AG04449 (cell line): ENCODE measurements around the gene TRPC4.

Source experiments
- CTCF ChIA-PET: fragments of 350-600 bp; formaldehyde crosslinking; extraction: SDS; loops from one replicate; lab custom pipeline; 2021; ENCODE audit warnings: antibody characterized with exemption; lab: Yijun Ruan, JAX
- POLR2A ChIA-PET: fragments of 400-600, 350-600 bp; formaldehyde crosslinking; extraction: SDS; loops from one replicate; lab custom pipeline; 2020; ENCODE audit warnings: antibody characterized with exemption, inconsistent platforms; lab: Yijun Ruan, JAX
- DNase-seq: peaks from one replicate; pipeline ENCODE4 v3.0.0-alpha.2; 2010; ENCODE audit warnings: low read depth, low spot score
- H3K4me3 ChIP-seq: 2 replicates; pipeline ENCODE4 v1.5.1; 2011; ENCODE audit warnings: low read depth, mild to moderate bottlenecking, control low read depth, low read length
- TF ChIP-seq, protein P1 (sequence below): IDR thresholded peaks from one replicate; pipeline ENCODE4 v1.5.1; 2011; ENCODE audit warnings: mild to moderate bottlenecking, moderate library complexity, low read length, control low read depth, inconsistent platforms; ENCODE audit not compliant: insufficient read depth; ENCODE audit errors: missing control alignments

The TRPC4 gene

GRCh38 chr13:37886879-37887278 lies 17.3 kb upstream of the TRPC4 start:
- POLR2A ChIA-PET, result no interaction called here
- DNase-seq, result no peak
- TF ChIP-seq, protein P1, sequence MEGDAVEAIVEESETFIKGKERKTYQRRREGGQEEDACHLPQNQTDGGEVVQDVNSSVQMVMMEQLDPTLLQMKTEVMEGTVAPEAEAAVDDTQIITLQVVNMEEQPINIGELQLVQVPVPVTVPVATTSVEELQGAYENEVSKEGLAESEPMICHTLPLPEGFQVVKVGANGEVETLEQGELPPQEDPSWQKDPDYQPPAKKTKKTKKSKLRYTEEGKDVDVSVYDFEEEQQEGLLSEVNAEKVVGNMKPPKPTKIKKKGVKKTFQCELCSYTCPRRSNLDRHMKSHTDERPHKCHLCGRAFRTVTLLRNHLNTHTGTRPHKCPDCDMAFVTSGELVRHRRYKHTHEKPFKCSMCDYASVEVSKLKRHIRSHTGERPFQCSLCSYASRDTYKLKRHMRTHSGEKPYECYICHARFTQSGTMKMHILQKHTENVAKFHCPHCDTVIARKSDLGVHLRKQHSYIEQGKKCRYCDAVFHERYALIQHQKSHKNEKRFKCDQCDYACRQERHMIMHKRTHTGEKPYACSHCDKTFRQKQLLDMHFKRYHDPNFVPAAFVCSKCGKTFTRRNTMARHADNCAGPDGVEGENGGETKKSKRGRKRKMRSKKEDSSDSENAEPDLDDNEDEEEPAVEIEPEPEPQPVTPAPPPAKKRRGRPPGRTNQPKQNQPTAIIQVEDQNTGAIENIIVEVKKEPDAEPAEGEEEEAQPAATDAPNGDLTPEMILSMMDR, result no peak
- CTCF ChIA-PET, result no interaction called here
- no peak overlapping the region for H3K4me3 ChIP-seq

DNA sequence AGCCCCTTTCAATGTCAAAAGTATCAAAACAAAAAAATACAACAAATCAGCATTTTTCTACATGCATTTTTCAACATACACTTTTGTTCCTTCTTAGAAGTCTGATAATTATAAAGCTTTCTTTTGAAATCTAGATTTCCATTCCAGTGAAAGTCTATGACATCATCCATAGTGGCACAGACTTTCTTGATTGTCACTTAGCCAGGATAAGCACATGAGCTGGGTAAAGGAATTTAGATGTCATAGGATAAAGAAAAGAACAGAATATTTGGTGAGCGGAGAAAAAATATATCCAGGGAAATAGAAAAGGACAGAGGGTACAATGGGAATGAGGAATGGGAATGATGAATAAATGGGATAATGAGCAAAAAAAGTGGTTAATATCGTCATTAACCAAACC lies 15.1 kb upstream of the TRPC4 start:
- ChIA-PET POLR2A (no interaction called here), CTCF (interaction anchor here (0.9 kb wide), 1 partner anchor 16 kb away, joined by 3 read pairs; the partner anchor contains the start of gene TRPC4)
- no peak overlapping the region for H3K4me3 ChIP-seq

DNA sequence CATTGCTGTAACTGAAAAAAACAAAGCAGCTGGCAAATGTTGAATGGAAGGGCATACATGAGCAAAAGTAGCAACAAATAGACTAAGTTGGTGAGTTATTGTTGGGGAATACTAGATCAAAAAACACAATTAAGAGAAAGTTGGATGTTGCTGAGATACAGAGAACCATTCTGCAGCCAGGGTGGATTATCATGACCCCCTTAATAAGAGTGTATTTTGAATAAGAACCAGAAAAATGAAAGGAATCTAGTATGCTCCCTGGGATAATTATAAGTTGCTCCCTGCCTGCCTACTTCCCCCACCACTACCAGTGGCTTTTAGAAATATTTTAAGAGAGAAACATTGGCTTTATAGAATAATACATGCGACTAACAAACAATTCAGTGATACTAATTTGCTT lies 14.5 kb upstream of the TRPC4 start:
- ChIA-PET CTCF (interaction anchor here (0.9 kb wide), 1 partner anchor 15 kb away, joined by 3 read pairs; the partner anchor contains the start of gene TRPC4), POLR2A (no interaction called here)
- DNase-seq, result no peak
- TF ChIP-seq, protein P1, result no peak
- H3K4me3 ChIP-seq, result no peak overlapping the region

More for the DNA sequence above, 15.1 kb upstream of the TRPC4 start:
- DNase-seq, result no peak
- TF ChIP-seq, protein P1, result no peak

- ChIA-PET POLR2A (no interaction called here), CTCF (interaction anchor here (4.2 kb wide), 1 partner anchor 9 kb away, joined by 19 read pairs; the partner anchor contains the start of gene TRPC4)
- no peak overlapping the region for H3K4me3 ChIP-seq
- no peak for DNase-seq
- TF ChIP-seq, protein P1, result no peak
Measured at GRCh38 chr13:37878921-37879320, 9.3 kb upstream of the TRPC4 start.

DNA sequence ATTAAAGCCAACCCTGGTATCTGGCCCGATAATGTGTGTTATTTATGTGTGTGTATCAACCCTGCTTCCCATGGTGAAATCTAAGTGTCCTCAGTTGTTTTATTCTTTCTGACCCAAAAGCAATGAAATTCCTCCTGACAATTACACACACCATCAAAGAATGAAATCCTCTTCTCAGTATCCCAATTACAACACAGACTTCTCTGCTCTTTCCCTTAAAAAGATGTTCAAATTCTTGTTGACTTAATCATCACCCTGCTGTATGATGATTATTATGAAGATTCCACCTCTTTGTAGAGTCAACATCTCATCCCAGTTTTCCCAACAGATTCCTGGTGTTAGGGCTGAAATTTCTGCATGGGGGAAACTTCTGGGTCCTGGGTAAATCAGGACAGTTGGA lies 8.9 kb upstream of the TRPC4 start:
- H3K4me3 ChIP-seq, result no peak overlapping the region
- DNase-seq, result peak; percentile 44
- ChIA-PET CTCF (interaction anchor here (1.2 kb wide), 1 partner anchor 276 kb away, joined by 3 read pairs; no protein-coding TSS in a partner anchor), POLR2A (interaction anchor here (0.8 kb wide), 1 partner anchor 9 kb away, joined by 4 read pairs; the partner anchor contains the start of gene TRPC4)
- TF ChIP-seq, protein P1, result no peak

GRCh38 chr13:37870895-37871550 lies 1.5 kb upstream of the TRPC4 start:
- CTCF ChIA-PET, result interaction anchor here (0.7 to 3.4 kb wide), 22 partner anchors 10 to 796 kb away, joined by 3 to 22 read pairs (median 4); partner anchors contain the start of gene UFM1
- no peak for DNase-seq
- POLR2A ChIA-PET, result interaction anchor here (0.9 to 1.2 kb wide), 2 partner anchors 214 to 256 kb away, joined by 4 to 5 read pairs; no protein-coding TSS in a partner anchor
- peak overlapping the region; percentile 86 for H3K4me3 ChIP-seq
- TF ChIP-seq, protein P1, result no peak
